Gastroesophageal sphincter (tissue), 3 donors: ENCODE measurements around the gene ZNF648.

Experiments used
- POLR2A ChIP-seq, 2 donors: fragments of 450-650 bp; IDR thresholded peaks; one replicate each; pipeline ENCODE4 v1.6.1; 2017; ENCODE audit warnings: antibody characterized with exemption in 2 of 2, mild to moderate bottlenecking in 2 of 2, moderate library complexity in 1 of 2
- TF ChIP-seq, protein P1 (sequence below), 4 experiments: fragments of 200-600 bp in 2 of 4; fragments of 450-650 bp in 2 of 4; sonication (generic) in 1 of 4; IDR thresholded peaks; one replicate each; pipeline ENCODE4 v1.5.1; 2017 to 2019; ENCODE audit warnings: antibody characterized with exemption in 4 of 4, mild to moderate bottlenecking in 2 of 4, moderate library complexity in 2 of 4

- TF ChIP-seq POLR2A (IDR thresholded peaks at IDR 0.05) = no peak
- TF ChIP-seq, protein P1, sequence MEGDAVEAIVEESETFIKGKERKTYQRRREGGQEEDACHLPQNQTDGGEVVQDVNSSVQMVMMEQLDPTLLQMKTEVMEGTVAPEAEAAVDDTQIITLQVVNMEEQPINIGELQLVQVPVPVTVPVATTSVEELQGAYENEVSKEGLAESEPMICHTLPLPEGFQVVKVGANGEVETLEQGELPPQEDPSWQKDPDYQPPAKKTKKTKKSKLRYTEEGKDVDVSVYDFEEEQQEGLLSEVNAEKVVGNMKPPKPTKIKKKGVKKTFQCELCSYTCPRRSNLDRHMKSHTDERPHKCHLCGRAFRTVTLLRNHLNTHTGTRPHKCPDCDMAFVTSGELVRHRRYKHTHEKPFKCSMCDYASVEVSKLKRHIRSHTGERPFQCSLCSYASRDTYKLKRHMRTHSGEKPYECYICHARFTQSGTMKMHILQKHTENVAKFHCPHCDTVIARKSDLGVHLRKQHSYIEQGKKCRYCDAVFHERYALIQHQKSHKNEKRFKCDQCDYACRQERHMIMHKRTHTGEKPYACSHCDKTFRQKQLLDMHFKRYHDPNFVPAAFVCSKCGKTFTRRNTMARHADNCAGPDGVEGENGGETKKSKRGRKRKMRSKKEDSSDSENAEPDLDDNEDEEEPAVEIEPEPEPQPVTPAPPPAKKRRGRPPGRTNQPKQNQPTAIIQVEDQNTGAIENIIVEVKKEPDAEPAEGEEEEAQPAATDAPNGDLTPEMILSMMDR (IDR thresholded peaks at IDR 0.05) = no peak
Observed at GRCh38 chr1:182029002-182029378, 32.5 kb downstream of the ZNF648 start.
